Adrenal gland (tissue), 5 donors: ENCODE measurements around the gene ZBED6.

Experiments
- POLR2A ChIP-seq, 2 donors: fragments of 450-650 bp; IDR thresholded peaks; one replicate each; pipeline ENCODE4 v1.6.1; 2017; ENCODE audit warnings: antibody characterized with exemption in 2 of 2, mild to moderate bottlenecking in 2 of 2, moderate library complexity in 1 of 2
- TF ChIP-seq, protein P1 (sequence below), 6 experiments: fragments of 450-650 bp in 4 of 6; fragments of 200-600 bp in 2 of 6; sonication (generic) in 1 of 6; IDR thresholded peaks; 1 replicate in 5 of 6; 2 replicates in 1 of 6; pipeline versions ENCODE4 v1.5.1 to v1.8.0; 2016 to 2021; ENCODE audit warnings: antibody characterized with exemption in 6 of 6, mild to moderate bottlenecking in 2 of 6, moderate library complexity in 1 of 6
- donor health status: DM: no; HTN: no; CAD: no.

DNA sequence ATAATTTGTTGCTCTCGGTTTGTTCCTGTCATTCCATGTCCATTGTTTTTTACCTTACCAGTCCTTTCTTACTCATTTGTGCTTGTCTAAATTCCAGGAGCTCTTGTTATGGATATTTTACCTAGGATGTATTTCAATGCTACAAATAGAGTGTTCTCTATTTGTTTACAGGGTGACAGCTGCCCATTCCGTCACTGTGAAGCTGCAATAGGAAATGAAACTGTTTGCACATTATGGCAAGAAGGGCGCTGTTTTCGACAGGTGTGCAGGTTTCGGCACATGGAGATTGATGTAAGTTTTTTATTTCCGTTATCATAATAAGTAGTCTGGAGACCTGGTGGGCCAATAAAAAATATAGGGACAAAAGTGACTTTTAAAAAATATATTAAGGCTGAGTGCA is 23.0 kb downstream of the ZBED6 start:
- TF ChIP-seq, protein P1, sequence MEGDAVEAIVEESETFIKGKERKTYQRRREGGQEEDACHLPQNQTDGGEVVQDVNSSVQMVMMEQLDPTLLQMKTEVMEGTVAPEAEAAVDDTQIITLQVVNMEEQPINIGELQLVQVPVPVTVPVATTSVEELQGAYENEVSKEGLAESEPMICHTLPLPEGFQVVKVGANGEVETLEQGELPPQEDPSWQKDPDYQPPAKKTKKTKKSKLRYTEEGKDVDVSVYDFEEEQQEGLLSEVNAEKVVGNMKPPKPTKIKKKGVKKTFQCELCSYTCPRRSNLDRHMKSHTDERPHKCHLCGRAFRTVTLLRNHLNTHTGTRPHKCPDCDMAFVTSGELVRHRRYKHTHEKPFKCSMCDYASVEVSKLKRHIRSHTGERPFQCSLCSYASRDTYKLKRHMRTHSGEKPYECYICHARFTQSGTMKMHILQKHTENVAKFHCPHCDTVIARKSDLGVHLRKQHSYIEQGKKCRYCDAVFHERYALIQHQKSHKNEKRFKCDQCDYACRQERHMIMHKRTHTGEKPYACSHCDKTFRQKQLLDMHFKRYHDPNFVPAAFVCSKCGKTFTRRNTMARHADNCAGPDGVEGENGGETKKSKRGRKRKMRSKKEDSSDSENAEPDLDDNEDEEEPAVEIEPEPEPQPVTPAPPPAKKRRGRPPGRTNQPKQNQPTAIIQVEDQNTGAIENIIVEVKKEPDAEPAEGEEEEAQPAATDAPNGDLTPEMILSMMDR (IDR thresholded peaks at IDR 0.05): no peak
- no peak for TF ChIP-seq POLR2A (IDR thresholded peaks at IDR 0.05)
